MM.1S (cell line): ENCODE data around the gene SDHD.

ENCODE experiments used
- CTCF ChIP-seq: fragments of 300-600 bp; sonication (generic); IDR thresholded peaks from 2 replicates; pipeline ENCODE4 v1.5.1; 2016; ENCODE audit warnings: antibody characterized with exemption, low read length, mixed read lengths
- EZH2 ChIP-seq: fragments of 300-600 bp; sonication (generic); optimal IDR thresholded peaks from 2 replicates; pipeline ENCODE3; 2017; ENCODE audit warnings: low read depth, mild to moderate bottlenecking, antibody characterized with exemption, low read length, mixed read lengths
- EZH2phosphoT487 ChIP-seq: fragments of 300-600 bp; sonication (generic); IDR thresholded peaks from 2 replicates; pipeline ENCODE4 v1.6.1; 2018; ENCODE audit warnings: antibody characterized with exemption, low read length

- TF ChIP-seq CTCF: no peak
- no peak for TF ChIP-seq EZH2
- TF ChIP-seq EZH2phosphoT487: no peak
Measured at GRCh38 chr11:112058103-112058502, 28.6 kb upstream of the SDHD start.
